Stimulated activated naive CD4-positive, alpha-beta T cell (primary cell): ENCODE data around the gene ICE1.
"Not testable (repeated sequence)": the region's sequence is repeated elsewhere in the genome, so short reads cannot be mapped to it uniquely, and the experiment has no call there.

Source experiments
- DNase-seq, 6 experiments: peaks; one replicate each; lab custom pipeline; 2025; lab: John Stamatoyannopoulos, UW

Gene ICE1, protein sequence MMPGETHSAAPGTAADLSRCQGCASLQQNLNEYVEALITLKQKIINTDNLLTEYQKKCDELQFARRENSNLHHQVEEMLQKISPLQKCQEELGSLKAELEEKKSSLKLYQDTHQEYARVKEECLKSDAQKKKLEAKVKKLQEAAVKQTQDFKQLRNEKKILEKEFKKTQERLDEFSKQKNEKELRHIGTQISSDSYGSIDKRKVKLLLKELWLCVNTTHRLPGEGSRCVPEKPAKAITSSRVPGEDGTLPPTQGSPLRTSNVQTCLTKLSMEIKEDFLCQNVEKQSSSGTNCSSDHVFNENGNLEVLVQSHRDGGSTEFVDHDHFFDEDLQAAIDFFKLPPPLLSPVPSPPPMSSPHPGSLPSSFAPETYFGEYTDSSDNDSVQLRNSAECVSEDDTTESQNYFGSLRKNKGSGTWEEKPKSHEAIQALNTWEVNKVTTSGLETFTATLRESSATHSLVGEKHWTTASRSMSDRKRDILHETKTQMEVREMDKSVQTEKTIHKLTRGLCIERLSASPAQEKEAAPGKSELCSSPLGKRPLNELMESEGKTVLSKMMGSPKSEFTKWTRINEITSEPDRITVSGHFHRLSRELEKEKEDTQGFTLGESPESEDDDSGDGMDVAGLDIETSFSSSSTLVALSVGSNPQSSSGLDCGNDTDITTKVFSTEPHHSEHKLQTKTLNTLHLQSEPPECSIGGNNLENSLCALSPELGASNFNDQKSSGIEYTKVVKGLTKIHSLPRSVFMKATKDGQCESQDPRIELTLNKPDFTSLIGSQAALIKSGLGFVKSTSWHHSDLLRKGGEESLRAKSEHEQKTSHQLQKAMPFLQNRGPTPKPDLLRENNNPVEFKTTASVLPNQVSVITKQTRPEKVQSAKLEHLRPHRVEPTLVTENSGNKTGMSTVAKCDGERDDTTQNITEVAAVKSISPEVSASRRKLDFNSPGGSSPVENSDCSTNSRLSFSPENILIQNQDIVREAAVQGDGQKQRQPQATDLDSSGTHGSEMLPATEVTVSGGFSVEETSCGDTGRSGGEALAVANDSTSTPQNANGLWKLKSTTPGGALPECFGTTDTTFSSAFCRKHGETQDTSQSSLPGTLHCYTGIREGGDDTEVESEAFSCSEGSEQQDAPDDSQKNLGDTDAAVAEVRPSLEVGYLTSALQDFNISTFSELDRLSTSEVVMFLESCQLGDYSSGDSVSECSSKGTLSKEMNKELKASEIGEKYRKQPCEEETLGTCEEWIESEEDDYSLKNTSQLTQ (N-terminal part only)

DNA sequence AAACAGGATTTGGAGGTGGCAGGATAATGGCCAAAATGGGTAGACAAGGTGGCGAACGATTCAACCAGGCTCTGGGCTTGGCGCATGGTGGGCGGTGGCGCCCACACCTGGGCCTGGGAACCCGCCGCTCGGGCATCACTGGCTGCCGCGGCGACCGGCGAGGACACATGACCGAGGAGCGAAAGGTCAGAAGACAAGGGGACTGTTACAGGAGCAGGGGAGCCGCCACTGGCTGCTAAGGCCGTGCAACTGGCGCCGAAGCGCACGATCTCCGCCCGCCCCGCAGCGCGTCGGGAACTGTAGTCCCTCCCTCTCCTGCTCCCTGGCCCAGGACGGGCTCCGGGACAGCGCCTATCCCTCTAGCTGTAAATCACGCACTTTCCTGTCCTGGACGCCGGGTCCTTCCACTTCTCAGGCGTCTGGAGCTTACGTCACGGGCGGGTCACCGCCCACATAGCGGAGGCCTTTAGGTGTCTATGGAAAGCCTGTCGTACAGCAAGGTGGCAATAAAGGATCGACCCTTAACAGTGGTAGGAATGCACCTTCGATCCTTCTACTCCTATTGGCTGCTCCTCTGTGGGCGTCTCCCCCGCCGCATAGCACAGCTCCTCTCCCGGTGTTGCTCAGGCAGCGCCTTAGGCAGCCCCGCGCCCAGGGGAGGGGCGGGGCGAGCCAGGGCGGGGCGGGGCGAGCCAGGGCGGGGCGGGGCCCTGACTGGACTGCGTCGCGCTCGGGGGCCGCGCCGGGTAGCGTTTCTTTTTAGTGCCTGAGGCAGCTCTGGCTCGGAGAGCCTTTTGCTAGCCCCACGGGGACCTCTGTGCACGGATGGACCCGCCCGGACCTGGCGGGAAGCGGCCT lies at the start of gene ICE1:
TSS of gene ICE1 (plus strand) at position 717 of the 858 bp plus-strand sequence. CDS start 239 bp downstream, outside the sequence.
- DNase-seq, result peak; percentile 93 to 98 (median 94)

DNA sequence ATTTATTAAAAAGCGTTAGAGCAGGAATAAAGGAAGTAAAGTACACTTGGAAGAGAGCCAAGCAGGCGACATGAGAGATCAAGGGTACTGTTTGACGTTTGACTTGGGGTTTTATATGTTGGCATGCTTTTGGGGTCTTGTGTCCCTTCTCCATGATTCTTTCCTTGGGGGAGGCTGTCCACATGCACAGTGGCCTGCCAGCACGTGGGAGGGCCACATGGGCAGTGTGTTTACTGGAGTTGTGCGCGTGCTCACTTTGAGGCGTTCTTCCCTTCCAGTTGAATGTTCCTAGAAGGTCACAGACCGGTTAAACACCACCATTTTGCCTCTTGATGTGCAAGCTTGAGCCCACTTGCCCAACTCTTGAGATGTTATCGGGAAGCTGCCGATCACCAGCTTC lies 49.5 kb upstream of the ICE1 start:
- no peak for DNase-seq

DNA sequence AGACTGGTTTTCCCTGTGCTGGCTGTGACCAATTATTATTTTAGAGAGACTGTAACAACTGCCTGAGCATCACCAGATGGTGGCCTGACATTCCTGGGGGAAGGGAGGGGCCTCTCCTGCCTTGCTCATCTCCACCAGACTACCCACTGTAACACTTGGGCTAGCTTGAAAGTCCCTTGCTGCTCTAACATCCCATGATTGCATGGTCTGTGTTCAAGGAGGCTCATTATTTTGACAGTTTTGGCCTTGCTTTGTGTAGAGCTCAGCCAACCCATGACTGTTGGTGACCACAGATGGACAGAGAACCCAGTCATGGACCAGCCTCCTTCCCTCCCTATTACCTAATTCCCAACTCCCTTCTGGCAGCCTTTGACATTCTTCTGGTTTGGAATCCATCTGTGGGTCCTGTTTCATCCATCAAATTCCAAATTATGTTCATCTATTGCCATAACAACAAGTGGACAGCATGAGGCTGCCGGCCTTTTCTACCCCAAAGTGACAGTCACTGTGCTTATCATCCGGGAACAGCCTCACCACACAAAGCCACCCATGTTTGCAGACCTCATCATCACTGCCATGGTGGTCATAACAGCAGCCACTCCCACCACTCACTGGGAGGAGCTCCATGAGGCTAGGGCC lies 49.0 kb upstream of the ICE1 start:
- DNase-seq, result no peak

DNA sequence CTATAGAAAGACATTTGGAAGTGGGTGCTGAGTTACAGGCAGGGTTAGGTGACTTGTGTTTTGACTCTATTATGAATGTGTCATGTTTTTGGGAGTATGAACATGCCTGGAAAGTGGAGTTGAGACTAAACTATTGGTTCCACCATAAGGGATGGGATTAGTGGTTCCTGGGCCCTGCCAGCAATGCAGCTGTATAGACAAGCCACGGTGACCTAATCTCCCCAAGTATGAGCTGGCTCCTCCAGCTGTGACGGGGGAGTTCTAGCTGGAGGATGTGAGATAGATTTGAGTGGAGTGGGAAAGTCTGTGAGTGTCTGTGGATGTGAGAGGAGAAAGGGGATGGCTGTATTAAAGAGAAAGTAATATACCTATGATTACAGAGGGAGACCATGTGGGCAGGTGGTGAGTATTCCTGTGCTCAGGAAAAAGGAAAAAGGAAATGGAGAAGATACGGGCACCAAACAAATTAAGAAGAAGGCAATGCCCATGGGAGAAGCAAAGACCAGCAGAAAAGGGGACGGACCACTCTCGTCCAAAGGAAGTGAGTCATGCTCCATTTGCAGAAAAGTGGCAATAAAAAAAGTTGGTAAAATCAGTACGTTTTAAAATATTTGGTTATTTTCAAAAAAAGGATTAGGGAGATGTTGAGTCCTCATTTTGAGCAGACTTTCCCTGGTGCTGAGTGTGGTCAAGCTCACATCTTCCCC lies 48.3 kb upstream of the ICE1 start:
- DNase-seq, result no peak

DNA sequence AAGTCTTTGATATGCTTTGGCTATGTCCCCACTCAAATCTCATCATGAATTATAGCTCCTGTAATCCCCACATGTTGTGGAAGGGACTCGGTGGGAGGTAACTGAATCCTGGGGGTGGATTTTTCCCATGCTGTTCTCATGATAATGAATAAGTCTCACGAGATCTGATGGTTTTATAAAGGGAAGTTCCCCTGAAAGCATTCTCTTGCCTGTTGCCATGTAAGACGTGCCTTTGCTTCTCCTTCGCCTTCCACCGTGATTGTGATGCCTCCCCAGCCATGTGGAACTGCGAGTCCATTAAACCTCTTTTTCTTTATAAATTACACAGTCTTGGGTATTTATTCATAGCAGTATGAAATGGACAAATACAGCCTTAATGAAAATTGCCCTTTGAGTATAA lies 44.7 kb upstream of the ICE1 start:
- DNase-seq, result no peak

DNA sequence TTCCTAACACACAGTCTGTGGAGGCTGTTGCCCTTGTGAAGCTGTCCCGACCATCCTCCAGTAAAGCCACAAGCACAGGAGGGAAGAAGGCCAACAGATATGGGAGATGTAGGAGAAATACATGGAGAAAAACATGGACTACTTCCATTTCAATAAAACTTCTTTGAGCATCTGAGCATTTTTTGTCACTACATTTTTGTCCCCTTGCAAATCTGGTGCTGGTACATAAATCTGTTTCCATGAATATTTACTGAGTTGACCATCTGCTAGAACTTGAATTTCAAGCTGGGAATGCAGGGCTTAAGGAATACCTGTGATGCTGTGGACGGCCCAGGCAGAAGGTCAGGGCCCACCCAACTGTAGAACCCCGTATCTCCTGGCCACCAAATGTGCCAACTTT lies 43.9 kb upstream of the ICE1 start:
- no peak for DNase-seq

DNA sequence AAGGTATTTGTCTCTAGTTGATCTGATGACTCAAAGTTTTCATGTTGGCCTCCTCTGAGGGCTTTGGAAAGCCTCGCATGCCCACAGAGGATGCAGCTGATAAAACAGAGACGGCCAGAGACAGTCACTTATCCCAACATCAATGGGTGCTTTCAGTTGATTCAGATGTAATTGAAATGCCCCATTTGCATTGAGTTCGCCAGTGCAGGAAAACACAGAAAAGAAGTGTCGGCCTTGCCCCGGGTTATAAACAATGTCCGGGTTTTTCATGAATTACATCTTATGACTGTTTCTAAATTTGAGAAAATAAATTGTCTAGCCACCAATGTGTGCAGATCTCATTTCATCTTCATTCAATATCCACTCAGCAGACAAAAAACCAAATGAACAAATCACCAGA lies 42.2 kb upstream of the ICE1 start:
- no peak for DNase-seq

DNA sequence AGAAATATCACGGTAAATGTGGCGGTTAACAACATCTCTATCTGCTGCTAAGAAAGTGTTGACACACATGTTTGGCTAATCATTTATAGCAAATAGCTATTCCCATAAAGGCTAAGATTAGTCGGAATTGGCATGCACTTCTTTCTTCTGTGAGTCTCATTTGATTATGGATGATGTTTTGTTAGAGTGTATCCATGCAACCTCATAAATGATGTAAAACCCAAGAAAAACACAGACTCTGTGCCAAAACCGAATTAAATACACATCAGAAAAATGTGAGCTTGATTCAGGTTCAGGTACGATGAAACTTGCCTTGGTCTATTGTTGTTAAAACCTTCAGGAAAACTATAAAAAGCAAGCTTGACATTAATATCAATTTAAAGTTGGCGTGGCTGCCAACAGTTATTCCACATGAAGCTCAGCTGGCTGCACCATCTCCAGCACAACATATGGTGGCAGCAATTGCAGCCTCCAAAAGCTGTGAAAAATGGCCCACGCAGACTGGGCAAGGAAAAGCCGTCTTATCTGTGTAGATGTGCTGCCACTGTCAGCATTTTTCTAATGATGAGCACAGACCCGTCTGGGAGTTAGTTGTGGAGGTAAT lies 41.1 kb upstream of the ICE1 start:
- DNase-seq, result no peak

DNA sequence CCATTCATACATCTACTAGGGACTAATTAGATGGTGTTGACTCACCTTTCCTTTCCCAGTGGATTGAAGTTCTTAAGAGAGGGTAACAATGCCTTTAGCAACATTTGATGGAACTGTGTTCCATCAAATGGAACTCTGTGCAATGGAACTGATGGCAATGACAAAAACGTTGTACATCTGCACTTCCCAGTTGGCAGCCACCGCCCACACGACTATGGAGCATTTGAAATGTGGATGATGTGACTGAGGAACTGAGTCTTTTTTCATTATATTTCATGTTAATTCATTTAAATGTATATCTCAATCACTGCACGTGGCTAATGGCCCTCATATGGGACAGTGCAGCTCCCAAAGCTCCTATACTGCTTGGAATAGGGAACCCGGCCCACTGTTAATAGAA lies 39.0 kb upstream of the ICE1 start:
- DNase-seq, result no peak

DNA sequence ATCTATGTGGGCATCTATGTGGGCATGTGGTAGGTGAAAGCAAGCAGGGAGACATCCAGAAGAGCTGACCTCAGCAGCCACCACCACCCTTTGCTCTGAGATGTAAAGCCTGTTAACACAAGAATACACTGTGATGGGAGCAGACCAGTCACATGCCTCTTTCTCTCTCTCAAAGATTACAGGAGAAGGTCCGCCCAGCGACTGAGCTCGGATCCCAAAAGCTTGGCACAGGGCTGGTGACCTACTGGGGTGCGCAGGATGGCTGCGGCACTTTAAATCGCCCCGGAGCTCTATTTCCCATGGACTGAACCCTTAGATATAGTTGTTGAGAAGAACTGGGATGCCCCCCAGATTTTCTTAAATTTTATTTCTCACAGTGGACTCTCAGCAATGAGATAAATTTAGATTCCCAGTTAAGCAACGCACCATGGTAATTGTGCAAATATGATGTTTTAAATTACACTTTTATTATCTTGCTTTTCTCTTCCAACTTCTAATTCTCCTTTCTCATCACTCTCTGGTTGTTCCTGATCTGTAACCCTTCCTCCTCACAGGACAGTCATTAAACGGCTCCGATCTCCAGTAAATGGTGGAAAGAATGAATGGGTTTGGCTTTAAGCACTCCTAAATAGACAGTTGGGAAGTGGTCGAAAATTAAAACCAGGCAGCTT lies 37.7 kb upstream of the ICE1 start:
- no peak for DNase-seq

DNA sequence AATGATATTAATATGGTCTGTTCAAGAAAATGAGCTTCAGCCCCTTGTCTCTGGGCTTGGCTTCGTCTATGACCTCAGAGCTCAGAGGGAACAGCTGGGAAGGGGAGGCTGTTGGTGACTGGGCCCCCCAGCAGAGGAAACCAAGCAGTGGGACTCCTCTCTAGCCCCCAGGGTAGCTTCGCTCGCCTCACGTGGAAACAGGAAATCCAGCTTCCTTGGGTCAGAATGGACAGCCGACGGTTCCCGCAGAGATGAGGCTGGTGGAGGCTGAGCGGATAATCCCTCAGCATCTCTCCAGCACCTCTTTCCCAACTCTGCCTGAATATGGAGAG lies 37.2 kb upstream of the ICE1 start:
- DNase-seq, result no peak

DNA sequence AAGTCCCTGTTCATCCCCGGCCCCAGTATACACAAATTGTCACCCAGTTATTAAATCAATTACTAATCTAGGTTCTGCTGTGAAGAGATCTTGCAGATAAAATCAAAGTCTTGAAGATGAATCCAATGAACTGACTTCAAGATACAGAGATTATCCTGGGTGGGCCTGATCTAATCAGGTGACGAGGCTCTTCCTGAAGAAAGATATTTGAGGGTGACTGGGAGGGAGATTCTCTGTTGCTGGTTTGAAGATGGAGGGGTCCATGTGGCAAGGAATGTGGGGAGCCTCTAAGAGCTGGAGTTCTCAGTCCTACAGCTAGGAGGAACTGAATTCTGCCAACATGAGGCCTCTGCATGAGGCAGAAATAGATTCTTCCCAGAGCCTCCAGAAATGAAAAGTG lies 36.1 kb upstream of the ICE1 start:
- DNase-seq, result no peak

DNA sequence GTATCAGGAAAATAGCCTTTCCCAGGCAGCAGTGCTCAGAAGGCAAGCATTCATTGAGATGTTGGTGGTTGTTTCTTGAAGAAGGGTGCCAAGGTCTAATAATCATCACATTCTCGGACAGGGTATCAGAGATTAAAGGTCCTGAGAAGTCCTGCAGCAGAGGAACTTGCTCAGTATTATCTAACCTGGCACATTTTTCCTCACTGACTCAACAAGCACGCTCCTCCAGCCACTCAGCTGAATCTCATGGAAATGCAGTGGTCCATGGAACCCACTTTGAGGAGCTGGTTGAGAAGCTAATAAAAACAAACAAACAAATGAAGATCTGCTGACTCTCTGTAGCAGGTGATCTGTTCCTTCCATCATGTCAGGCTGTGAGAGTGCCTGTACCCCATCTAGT lies 35.3 kb upstream of the ICE1 start:
- DNase-seq, result no peak

DNA sequence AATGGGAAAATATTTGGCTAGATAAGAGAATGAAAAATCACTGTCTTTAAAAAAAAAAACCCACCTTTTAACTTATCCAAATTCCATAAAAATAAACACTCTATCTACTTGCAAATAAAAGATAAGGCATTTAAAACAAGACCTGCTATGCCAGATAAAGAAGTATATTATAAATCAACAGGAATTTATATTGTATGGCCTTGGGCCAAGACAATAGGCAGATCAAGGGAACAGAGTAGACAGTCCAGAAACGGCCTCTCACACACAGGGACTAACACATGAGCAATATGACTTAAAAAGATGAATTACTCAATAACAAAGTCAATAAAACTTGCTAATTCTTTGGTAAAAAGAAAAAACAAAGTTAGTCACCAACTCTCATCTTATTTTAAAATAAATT lies 34.7 kb upstream of the ICE1 start:
- no peak for DNase-seq

DNA sequence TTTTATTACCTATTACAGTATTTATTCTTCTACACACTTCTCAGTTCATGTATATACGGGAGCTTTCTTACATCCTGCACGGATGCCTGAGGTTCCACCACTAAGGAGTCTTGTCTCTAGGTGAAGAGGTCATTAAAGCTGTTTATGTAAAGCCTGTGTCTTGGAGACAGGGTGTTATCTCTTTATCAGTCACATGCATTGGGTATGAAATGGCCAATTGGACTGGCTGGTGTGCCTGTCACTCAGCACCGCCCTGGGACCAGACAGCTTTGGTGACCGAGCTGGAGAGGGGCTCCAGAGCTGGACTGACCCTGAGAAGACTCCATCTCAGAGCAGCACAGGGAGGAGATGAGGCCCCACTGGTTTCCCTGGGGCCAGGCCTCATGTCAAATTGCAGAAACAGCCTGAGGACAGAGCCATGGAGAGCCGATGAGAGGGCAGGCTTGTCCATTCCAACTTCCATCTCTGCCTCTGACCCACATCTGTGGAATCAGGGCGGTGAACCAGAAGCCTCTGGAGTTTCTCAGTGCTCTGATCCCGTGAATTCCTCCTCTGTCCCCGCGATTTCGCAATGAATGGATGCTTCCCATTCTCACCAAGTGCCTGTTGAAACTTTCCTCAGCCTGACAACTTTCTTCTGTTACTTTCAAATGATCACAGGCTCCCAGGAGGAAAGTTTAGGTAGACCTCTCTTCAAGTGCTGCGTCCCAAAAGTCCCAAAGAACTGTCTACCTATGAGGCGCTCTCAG lies 32.2 kb upstream of the ICE1 start:
- not testable (repeated sequence) for DNase-seq

DNA sequence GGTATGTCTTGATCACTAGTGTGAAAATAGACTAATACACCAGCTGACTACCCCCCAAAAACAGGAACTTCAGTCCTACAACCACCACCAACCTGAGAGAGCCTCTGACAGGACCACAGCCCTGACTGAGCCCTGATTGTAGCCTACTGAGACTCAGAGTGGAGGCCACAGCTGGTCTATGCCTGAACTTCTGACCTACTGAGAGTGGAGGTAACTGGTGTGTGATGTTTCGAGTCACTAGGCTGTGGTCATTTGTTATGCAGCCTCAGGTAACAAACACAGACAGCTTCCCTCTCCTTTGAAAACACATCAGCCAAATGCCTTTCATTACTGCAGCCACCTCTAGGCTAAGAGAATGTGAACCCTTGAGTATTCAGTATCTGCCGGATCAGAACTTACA lies 30.0 kb upstream of the ICE1 start:
- DNase-seq, result not testable (repeated sequence)

DNA sequence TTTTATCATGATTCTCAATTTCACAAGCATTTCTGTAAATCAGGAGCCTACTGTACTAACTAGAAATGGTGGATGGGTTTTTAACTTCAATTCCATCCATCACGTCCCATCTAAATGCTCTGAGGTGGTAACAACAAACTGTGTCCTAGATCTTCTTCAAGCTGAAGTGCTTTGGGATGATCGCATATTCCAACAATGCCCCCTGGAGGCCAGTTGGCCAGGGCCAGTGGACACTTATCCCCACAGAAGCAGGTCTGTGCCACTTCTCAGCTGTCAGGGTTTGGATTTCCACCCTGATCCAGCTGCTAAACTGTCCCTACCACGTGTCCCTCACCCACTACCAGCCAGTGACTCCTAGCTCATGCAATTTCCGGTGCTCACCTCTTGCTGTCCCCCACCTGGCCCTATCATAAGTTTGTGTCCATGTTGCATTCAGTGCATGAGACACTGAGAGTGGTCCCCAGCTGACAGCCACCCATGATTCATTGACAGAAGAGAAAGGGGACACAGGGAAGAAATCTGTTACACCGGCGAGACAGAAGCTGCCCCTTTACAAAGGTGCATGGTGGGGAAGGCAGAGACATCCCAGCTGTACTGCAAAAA lies 28.0 kb upstream of the ICE1 start:
- not testable (repeated sequence) for DNase-seq

DNA sequence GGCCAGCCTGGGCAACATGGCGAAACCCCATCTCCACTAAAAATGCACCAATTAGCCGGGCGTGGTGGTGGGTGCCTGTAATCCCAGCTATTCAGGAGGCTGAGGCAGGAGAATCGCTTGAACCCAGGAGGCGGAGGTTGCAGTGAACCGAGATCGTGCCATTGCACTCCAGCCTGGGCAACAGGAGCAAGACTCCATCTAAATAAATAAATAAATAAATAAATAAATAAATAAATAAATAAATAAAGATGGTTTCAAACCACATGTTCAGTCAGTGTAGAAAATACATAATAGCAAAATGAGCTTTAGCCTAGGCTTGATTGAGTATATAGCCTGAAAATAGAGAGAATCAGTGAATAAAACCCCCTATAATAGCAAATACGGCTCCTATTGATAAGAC lies 27.4 kb upstream of the ICE1 start:
- not testable (repeated sequence) for DNase-seq
